Inflammatory macrophage treated with lipopolysaccharide for 1 hour (primary cell): Measurements from ENCODE around the gene MTMR3.
"Not testable (repeated sequence)": the region's sequence is repeated elsewhere in the genome, so short reads cannot be mapped to it uniquely, and the experiment has no call there.

Experiments
- DNase-seq, 2 donors: peaks; one replicate each; pipeline ENCODE4 v3.0.0-alpha.2; 2020 to 2022

Gene MTMR3

DNA sequence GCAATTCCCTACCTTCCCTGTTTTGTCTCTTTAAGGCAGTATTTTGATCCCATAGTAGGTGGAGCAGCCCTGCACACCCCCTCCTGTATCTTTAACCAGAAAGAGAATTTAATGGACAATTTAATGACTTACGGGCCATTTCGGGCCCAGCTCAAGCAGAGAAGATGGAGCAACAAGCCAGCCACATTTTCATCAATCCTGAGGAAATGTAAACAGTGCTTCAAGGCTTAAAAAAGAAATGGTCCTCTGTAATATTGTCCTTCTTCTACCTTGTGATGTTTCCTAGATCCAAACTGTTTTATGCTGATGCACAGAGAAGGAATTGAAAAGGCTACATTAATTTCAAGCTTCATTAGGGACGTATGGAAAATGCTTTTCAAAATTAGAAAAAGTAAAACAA is 88.6 kb downstream of the MTMR3 start:
- no peak for DNase-seq

DNA sequence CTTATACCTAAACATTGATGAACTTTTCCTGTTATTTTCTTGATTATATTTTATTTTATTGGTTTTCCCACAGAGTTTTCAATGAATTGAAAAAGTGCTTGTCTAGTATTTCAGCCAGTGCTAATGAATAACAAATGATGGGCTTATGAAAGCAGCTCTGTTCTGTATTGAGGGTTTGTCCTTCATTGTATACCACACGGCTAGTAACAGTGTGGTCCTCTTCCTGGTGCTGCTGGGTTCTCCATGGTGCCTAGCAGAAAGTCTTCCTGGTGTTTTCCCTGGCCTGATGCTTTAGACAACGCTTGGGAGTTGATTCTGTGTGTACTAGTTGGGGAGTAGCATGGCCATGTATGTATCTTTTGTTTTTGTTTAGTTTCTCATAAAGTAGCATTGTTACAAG is 89.1 kb downstream of the MTMR3 start:
- no peak for DNase-seq

DNA sequence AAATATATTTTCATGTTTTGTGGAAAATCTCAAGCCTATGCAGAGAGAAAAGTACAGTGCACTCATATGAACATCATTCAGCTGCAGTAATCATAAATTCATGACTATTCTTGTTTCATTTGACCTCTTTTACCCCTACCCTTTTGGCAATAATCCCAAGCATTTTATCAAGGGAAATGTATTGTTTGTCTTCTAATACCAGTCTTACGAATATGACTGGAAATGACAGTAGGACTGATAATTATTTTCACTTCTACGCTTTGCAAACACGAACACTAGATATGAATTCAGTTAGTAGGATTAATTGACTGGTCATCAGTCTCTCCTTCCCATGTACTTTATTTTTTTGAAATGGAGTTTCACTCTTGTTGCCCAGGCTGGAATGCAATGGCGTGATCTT is 90.3 kb downstream of the MTMR3 start:
- no peak for DNase-seq

DNA sequence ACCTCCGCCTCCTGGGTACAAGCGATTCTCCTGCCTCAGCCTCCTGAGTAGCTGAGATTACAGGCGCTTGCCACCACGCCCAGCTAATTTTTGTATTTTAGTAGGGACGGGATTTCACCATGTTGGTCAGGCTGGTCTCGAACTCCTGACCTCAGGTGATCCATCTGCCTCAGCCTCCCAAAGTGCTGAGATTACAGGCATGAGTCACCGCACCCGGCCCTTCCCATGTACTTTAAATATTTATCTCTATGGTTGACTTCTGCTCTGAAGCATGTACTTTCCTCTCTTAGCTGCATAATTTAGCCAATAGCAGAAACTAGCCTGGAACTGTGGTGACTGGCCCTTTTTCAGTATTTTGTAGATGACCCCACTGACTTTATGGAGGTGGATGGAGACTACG is 90.7 kb downstream of the MTMR3 start:
- DNase-seq, result not testable (repeated sequence)

DNA sequence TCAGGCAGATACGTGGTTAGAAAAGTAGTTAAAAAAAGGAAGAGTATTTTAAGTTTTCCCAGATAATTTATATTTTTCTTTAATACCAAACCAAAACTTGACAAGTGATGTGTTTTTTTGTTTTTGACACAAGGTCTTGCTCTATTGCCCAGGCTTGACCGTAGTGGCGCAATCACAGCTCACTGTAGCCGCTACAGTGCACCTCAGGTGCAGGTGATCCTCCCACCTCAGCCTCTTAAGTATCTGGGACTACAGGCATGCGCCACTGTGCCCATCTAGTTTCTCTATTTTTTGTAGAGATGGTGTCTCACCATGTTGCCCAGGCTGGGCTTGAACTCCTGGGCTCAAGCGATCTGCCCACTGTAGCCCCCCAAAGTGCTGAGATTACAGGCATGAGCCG is 92.5 kb downstream of the MTMR3 start:
- DNase-seq, result no peak

DNA sequence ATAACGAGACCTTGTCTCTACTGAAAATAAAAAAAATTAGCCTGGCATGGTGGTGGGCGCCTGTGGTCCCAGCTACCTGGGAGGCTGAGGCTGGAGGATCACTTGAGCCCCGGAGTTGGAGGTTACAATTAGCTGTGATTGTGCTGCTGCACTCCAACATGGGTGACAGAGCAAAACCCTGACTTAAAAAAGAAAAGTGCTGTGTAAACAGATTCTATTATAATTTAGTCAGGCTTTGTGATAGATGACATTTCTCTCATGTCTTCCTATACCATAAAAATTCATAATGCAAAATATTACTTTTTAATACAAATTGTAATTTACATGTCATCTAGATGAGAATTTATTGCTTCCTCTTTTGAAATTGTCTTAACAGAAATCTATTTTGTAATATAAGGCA is 94.1 kb downstream of the MTMR3 start:
- DNase-seq, result no peak

DNA sequence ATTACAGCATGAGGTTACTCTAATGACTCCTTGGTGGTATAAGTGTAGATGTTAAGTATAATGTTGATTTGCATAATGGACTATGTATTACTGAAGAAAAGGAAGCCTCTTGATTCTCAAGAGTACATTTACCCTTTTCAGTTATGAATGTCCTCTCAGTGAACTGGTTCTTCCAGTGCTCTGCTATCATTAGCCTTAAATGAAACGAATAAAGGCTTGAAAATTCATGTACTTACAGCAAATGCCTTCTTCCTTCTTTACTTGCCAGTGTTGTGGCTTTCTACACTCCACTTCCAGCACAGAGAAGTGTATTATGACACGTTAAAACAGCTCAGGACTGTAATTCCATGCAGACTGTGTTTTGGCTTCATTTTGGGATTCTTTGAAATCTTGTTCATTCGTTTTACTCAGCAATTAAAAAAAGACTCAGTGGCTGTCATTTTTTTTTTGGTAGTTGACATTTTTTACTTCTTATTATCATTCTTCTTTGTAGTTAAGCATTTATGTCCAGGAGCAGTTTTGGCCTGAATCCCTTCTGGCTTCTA is 96.9 kb downstream of the MTMR3 start:
- no peak for DNase-seq

DNA sequence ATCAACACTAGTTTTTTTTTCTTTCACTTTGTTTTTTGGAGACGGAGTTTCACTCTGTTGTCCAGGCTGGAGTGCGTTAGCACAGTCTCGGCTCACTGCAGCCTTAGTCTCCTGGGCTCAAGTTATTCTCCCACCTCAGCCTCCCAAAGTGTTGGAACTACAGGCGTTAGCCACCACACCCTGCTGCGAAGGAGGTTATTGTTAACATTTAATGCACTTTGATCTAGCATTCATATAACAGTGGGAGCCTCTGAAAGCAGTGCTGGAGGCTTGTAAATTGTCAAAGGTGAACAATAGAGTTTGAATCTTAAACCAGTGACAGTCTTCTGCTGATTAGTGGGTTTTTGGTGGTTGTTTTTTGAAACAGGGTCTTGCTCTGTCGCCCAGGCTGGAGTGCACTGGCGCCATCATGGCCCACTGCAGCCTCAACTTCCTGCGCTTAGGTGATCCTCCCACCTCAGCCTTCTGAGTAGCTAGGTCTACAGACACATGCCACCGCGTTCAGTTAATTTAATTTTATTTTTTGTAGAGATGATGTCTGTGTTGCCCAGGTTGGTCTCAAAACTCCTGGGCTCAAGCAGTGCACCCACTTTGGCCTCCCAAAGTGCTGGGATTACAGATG is 100.4 kb downstream of the MTMR3 start:
- no peak for DNase-seq

DNA sequence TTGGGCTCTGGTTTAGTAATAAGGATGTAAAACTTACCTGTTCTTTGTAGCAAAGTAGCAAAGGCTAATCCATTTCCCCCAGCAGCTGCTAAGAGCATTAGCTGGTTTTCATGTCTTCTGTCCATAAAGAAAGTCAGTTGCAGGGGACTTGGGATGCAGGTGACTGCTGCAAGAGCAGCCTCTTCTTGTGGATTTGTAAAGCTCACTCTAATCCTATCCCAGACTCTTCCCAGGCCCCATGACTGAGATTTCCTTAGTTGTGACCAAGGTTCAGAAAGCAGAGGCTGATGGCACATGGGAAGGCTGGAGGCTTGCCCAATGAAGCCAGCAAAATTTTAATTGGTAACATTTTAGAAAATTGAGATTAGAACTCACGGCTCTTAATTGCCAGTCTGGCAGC is 102.9 kb downstream of the MTMR3 start:
- DNase-seq, result no peak

DNA sequence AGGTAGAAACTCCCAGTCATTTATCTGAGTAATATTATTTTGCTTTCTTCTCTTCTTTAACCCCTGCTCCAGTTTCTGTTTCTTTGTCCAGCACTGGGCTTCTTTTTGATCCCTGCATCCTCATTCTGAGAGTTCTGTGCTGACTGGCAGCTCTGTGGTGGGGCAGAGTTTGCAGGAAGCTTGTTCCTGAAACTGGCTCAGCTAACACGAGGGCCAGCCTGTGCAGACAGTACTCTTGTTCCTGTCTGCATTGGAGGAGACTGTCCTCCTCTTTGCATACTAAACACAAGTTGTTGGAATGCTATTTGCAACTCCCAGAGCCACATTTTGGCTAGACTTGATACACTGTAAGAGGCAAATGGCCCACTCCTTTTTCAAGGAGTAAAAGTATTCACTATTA is 104.2 kb downstream of the MTMR3 start:
- DNase-seq, result peak; percentile 41 to 43

DNA sequence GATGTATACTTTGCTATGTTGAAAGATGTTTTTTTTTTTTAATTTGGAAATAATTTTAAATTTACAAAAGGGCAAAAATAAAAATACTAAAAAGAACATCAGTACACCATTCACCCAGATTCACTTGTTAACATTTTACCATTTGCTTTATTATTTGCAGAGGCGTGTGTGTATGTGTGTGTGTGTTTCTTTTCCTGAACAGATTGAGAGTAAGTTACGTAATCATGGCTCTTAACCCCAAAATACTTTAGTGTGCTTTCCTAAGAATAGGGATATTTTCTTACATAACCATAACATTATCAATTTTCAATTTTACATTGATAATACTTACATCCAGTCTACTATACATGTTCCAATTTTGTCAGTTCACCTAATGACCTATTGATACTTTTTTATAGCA is 105.7 kb downstream of the MTMR3 start:
- DNase-seq, result no peak

DNA sequence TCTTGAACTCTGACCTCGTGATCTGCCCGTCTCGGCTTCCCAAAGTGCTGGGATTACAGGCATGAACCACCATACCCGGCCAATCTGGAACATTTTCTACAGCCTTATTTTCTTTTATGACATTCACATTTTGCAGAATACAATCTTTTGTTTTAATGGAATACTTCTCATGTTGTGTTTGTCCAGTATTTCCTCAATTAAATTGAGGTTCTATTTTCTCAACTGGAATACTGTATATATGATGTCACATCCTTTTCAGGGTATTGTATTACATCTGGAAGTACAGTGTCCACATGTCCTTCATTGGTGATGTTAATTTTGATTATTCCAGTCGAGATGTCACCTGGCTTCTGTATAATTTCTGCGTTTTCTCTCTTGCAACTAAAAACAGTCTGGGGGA is 106.5 kb downstream of the MTMR3 start:
- DNase-seq, result no peak

DNA sequence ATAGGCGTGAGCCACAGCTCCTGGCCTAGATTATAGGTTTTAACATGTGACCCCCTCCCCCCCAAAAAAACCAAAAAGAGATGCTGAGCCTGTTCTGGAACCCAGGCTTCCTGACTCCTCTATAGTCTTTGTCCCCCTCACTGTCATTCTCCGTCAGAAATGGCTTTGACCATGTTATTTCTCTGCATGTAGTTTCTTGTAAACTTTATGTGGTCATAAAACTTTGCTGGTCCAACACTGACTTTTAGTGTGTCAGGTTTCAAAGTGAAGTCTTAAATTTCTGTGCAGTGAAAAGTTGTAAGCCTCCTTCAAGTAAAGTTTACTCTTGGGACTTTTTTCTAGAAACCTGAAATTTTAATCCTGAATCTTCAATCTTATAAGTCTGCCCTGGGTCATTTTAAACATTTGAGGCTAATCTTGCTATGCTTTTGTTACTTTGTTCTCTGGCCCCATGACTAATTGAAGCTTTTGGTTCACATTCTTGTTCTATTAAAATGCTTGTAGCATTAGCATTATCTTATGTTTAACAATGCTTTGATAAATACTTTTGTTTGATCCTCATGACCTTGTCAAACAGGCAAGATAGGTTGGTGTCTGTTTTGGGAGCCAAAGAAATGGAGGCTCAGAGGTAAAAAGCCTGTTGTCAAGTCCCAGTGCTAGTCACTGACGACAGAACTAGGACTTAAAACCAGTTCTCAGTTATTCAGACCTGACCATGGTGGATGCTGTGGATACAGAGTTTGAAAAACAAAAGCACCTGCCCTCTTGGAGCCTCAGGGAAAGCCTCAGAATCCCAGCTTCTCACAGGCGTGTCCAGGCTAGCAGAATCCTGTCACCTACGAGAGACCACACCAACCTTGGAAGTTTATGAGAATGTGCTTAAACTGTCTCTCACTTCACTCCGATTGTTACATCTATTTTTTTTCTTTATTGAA is 109.6 kb downstream of the MTMR3 start:
- DNase-seq, result no peak

DNA sequence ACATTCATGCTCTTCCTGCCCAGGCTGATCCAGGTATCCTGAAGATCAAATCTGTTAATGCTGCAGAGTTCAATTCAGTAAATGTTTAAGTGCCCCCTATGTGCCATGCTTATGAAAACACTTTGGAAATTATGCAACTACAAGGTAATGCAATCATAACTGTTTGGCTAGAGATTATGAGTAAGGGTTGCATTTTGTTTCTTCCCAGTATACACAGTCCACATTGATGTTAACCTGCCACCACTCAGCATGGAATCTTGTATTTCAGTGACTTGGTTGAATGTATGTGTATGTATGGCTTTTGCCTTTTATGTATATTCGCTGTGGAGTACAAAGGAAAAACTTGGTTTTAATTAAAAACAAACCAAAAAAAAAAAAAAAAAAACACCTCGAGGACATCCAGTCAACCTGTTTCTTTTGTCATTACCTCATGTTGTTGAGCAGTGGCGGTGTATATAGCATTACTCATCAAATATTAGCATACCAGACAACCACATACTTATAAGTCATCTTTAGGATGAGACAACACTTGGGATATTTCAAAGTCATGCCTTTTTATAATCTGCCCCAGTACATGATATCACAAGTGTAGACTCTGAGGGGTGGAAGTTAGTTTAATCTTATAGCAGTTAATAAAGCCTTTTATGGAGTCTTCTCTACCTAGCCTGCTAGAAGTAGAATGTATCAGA is 111.2 kb downstream of the MTMR3 start:
- DNase-seq, result peak; percentile 27 to 29

DNA sequence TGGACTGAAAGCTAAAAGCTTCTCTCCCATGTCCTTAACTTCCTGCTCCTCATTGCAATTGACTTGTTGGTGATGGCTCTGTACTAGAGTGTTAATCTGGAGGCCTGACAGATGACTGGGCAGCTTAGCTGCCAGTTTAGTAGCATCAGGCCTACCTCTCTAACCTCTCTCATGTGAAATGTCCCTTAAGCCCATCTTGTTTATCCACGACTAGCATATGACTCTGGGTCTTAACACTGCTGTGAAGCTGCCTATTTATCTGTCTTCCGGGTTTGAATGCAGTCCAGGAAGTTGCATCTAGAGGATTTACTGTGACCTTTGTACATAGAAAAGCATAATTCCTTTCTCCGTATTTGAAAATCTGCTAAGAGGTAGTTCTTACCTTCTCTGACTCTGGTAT is 112.0 kb downstream of the MTMR3 start:
- DNase-seq, result no peak

DNA sequence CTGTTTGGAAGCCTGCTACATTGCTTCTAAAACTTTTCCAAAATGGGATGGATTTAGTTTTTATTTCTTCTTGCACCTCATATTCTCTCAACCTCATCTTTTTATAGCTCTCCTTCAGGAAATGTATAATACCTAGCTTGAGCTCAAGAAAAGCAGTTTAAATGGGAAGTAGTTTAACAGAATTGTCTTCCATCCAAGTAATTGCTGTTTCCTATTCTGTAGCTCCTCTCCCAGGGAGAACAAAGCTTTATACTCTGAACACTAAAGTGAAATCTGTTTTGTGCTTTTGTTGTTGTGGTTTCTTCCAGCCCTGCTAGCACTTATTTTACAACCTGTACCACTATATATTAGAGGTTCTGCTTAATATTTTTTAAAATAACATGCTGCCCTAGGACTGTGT is 114.1 kb downstream of the MTMR3 start:
- no peak for DNase-seq

DNA sequence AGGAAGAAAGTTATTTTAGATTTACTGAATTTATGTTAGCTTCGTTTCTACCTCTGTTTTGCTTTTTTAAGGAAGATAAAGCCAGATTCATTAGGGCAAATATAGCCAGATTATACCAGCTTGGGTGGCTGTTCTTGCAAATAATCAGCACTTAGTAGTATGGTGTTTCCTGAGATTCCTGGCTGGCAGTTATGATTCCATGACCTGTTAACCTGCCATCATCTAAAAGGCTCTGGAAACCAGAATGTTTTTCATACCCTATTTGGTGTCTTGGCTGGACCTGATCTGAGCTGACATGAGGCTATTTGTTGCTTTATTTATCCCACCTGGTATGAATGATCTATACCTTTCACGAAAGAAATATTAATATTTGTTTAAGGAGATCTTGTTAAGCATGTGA is 114.5 kb downstream of the MTMR3 start:
- DNase-seq, result no peak

DNA sequence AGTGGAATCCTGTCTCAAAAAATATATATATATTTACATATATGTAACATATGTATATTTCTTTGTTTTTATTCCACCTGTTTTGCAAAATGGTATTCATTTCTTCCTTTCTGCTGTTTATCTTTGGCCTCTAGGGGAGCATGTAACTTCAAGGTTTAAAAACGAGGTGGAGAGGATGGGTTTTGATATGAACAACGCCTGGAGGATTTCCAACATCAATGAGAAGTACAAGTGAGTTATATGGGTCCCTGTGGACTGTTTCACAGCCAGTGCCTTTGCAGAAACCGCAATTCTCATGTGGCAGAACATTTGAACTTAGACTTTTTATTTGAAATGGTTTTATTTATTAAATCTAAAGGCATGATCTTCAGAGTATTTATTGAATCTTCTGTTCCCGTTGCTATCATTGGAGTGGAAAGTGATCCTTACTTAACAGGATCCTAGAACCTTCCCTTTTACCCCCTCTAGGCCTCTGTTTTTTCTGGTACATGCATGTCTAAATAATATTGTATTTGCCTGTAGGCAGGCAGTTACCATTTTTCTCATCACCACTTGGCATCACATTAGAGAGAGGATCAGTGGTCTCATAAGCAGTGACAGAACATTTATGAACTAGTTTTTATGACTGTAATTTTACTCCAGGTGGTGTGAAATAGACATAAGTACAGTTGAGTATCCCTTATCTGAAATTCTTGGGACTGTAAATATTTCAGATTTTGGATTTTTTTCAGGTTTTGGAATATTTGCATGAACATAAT is 115.8 kb downstream of the MTMR3 start:
- DNase-seq, result no peak

DNA sequence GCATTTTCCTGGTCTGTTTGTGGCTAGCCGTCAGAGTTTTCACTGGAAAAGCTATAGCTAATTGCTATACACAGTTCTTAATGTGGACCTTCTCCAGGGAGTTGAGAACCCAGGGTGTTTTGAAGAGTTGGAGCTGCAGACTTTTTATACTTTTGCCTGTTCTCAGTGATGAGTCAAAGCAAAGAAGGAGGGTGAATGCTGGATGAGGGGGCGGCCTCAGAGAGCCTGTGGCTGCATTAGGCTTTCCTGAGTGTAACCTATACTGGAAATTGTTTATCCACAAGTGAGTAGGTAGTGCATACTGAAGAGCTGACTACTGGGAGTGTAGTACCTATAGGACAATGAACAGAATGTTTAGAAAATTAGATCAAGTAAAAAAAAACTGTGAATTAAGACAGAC is 117.6 kb downstream of the MTMR3 start:
- DNase-seq, result no peak

DNA sequence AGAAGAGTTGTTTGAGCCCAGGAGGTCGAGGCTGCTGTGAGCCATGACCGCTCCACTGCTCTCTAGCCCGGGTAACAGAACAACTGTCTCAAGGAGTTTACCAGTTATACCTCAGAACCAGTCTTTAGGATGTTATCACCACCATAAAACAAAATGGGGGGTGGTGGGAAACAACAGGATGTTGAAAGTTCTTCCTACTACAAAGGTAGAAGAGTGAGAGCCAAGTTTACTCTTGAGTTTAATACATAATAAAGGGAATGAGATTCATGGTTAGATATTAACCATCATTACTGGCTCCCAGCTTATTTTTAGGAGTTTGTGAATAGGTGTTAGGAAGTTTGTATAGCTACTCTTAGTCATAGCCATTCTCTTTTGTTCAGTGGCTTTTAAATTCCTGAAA is 118.5 kb downstream of the MTMR3 start:
- no peak for DNase-seq

DNA sequence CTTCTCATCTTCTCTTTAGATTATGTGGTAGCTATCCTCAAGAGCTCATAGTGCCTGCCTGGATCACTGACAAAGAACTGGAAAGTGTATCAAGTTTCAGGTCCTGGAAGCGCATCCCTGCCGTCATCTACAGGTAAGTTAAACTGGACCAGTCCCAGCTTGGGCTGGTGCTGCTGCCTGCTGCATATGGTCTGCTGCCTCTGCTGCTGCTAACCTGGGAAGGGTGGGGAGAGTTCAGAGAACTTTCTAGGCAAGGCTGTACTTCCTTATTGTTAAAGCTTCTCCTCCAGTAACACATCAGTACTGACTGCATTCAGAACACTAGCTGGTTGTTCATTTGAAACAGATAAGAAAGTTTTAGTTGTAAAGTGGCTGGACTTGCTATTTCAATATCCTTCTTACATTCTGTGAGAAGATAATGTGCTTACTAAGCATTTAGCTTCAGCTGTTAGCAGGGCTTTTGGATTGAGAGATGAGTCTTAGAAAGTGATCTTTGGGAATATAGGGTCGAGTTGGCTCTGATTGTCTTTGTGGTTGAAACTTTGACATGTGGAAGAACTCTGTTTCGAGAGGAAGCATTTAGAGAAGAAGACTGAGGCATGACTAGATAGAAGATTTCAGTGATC is 120.0 kb downstream of the MTMR3 start:
- no peak for DNase-seq

DNA sequence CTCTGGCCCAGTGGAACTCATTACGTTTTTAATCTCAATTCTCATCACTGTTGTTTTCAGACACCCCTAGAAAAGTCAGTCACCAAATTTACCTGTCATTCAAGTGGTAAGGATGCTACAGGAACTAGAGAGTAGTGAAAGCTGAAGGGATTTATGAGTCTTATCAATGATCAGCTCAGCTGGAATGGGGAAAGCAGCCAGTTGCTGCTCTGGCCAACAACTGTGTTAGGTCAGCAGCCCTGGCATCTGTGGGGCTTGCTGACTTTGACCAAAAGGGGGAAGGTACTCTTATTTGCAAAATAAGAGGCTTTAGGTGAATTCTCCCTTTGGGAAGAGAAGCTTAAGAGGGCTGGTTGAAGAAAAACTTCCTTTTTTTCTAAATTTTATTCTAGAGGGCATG is 121.1 kb downstream of the MTMR3 start:
- no peak for DNase-seq
